HS-27A (cell line): ENCODE data around the gene CEP135.
"Not testable (repeated sequence)": the region's sequence is repeated elsewhere in the genome, so short reads cannot be mapped to it uniquely, and the experiment has no call there.

Experiments used
- DNase-seq: peaks from one replicate; pipeline ENCODE4 v3.0.0-alpha.2; 2012; ENCODE audit warnings: low read depth, missing footprints

Gene CEP135

GRCh38 chr4:56026596-56026995 lies 77.9 kb downstream of the CEP135 start:
- no peak for DNase-seq

- no peak for DNase-seq
These were observed 79.4 kb downstream of the CEP135 start for GRCh38 chr4:56028165-56028564.

DNA sequence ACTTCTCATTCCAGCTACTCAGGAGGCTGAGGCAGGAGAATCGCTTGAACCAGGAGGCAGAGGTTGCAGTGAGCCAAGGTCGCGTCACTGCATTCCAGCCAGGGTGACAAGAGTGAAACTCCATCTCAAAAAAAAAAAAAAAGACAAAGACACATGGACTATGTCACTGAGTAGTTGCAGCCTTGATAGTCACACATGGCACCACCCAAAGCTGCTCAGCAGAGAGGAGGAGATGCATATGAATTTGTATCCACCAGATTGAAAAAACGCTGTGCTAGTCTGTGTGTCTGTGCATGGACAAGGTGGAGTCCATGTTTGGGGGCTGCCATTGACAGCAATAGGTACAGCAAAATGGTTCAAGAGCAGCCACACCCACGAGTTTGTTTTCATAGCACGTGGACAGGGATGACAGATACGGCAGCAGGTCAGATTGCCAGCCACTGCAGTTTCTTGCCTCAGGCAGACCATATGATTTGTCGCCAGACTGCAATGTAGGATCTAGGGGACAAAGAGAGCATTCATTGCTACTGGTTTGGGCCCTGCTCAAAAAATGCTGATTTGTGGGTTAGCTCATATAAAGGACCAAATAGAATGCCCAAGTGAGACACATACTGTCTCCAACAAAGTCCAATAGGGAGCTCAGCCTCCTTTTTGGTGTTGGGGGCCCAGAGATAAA lies 89.9 kb downstream of the CEP135 start:
- DNase-seq, result no peak

DNA sequence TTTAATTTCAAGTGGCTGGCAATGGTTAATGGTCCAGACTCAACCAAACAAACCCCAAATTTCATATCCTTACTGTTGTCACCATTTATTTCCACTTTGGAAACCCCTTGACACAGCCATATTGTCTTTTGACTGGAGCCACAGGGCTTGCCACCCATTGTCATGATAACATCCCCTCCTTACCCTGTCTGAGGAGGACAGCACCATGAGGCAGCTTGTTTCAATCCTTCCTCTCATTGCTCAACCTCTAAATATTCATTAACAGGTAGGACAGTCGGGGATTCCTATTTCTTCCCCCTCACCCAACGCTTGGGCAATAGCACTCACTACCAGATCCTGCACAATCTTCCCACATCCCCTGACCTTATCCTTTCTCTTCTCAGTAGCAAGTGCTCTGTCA lies 92.1 kb downstream of the CEP135 start:
- no peak for DNase-seq

DNA sequence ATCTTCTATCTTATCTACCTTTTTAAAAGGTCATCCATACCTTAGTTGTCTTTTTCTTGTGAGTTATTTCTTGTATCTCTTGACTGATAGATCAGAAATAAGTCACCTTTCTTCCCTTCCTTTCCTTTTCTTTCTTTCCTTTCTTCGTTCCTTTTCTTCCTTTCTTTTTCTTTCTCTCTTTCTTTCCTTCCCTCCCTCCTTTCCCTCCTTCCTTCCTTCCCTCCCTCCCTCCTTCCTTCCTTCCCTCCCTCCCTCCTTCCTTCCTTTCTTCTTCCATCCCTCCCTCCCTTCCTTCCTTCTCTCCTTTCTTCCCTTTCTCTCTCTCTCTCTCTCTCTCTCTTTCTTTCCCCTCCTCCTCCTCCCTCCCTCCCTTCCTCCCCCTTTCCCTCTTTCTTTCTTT lies 93.5 kb downstream of the CEP135 start:
- DNase-seq, result no peak

GRCh38 chr4:56048383-56048701 lies 99.6 kb downstream of the CEP135 start:
- no peak for DNase-seq

DNA sequence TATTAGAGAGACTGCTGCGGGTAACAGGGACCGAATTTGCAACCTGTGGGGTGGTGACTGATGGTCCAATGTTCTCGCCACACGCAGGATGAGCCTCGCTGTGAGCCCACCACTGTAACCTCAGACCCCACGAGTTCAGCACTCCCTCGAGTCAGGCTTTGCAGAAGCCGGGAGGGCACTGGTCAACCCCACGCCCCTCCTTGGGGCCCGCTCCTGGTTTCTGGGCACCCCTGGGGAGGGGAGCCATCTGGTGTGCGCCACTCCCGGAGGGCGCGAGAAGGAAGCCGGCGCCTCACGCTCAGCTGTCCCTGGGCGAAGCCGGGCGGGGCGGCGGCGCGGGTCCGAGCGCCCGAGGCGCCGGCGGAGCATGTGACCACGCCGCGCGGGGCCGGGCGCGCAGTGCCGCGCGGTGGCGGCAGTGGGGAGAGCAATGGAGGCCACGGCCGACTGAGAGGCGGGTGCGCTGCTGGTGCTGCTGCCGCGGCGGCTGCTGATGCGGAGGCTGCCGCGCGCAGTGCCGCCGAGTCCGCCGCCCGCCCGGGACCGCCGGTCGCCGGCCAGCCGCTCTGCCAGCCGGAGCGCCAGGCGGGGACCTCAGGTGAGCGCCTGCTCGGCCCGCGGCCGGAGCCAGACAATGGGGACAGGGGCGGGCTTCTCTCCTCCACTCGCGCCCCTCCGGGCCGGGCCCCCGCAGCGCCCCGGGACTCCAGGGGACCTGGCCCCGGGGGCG lies 100.1 kb downstream of the CEP135 start:
- no peak for DNase-seq

GRCh38 chr4:56050625-56051024 lies 101.9 kb downstream of the CEP135 start:
- no peak for DNase-seq

GRCh38 chr4:56051029-56051709 lies 102.4 kb downstream of the CEP135 start:
- no peak for DNase-seq

GRCh38 chr4:56051710-56052075 lies 102.9 kb downstream of the CEP135 start:
- DNase-seq, result no peak

DNA sequence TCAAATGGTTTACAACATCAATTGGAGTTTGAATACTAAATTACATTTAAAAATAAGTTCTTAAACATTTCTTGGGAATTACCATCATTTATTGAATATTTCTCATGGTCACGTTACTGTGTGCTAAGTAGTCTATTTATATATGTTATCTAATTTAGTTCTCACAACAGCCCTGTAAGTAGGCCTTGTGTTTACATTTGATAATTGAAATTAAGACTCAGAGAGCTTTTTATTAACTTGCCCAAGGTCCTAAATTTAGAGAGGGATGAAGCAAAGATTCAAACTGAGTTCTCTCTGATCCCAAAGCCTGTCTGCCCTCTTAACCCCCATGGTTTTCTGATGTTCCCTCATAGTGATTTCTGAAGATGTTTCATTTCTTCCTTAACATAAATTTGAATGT lies 103.7 kb downstream of the CEP135 start:
- DNase-seq, result no peak

DNA sequence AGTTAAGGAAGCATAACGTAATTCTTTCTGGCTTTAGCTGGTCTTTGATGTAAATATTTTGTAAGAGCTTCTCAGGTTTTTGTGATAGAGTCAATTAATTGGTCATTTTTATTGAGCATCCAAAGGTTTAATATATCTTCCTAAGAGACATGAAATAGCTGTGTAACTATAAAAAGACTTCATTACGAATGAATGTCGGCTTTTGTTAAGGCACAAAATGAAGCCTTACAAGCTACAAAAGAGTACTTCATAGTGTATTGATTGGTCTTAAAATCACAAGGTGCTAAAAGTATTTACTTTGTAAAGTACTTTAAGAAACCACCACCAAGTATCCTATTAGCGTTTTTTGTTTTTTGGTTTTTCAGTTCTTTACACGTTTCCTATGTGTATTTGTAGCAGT lies 104.2 kb downstream of the CEP135 start:
- DNase-seq, result no peak

GRCh38 chr4:56055027-56055977 lies 106.6 kb downstream of the CEP135 start:
- no peak for DNase-seq

DNA sequence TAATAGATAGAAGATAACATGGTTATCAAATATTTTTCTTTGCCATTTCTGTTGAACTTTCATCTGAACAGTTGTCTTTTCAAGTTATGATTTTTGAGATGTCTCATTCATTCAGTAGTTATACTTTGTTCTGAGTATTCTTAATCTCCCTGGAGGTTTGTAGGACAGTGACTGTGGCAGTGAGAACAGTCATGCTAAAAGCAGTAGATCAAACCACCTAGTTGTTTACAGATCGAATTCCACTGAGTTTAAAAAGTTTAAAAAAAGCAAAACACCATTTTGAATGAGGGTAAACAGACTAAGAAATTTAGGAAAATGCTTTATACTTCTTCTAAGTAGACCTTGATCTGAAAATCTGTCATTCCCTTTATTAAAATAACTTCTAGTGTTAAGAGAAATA lies 107.2 kb downstream of the CEP135 start:
- no peak for DNase-seq

DNA sequence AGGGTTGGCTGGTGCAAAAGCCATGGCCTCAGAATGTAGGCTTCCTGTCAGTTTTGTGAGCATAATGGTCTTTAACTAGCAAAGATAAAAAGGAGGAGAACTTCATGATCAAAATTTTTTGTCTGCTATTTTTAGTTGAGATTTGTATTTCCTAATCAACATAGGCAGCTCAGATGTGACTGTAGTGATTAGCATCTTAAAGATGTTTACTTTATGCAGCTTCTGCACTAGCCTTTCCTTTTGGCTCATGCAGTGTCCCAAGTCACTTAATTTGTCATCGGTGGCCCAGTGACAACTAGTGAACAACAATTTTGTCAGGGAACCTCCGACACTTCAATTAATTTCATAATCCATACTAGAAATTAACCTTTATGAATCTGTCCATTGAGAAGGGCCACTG lies 109.8 kb downstream of the CEP135 start:
- no peak for DNase-seq

GRCh38 chr4:56060036-56060435 lies 111.3 kb downstream of the CEP135 start:
- DNase-seq, result no peak

DNA sequence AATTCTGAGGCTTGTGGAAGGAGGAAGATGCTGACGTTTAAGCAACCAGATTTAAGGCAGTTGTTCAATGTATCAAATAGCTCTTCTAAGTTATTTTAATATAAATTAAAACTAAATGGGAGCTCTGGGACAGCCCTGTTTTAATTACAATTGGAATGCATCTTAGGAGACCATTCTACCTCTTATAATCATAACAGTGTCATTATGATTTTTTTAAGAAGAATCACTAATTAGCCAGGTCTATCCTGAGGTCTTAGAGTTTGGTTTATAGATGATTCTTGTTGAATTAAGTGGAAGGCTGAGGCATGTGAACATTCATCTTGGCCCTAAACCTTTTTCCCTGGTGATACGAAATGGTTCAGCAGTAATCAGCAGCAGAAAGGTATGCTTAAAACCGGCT lies 113.4 kb downstream of the CEP135 start:
- DNase-seq, result no peak

- DNase-seq, result no peak
These were observed 113.9 kb downstream of the CEP135 start for GRCh38 chr4:56062526-56063145.

GRCh38 chr4:56066493-56066892 lies 117.7 kb downstream of the CEP135 start:
- DNase-seq, result no peak

GRCh38 chr4:56067826-56068225 lies 119.1 kb downstream of the CEP135 start:
- no peak for DNase-seq

DNA sequence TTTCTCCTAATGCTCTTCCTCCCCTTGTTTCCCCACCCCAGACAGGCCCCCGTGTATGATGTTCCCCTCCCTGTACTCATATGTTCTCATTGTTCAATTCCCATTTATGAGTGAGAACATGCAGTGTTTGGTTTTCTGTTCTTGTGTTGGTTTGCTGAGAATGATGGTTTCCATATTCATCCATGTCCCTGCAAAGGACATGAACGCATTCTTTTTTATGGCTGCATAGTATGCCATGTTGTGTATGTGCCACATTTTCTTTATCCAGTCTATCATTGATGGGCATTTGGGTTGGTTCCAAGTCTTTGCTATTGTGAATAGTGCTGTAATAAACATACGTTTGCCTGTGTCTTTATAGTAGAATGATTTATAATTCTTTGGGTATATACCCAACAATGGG lies 124.0 kb downstream of the CEP135 start:
- DNase-seq, result not testable (repeated sequence)

GRCh38 chr4:56077676-56078075 lies 128.9 kb downstream of the CEP135 start:
- no peak for DNase-seq
